RCC 7860 (cell line): ENCODE measurements around the gene RHOG.

Experiments used
- DNase-seq: peaks from one replicate; pipeline ENCODE4 v3.0.0-alpha.2; 2015; ENCODE audit warnings: low spot score
- FAIRE-seq: peaks from 2 replicates; lab custom pipeline; 2012; peaks lifted over from hg19 to GRCh38; lab: Jason Lieb, UNC

The RHOG gene

GRCh38 chr11:3781423-3781822 lies 59.3 kb downstream of the RHOG start:
- FAIRE-seq, result no peak

More at GRCh38 chr11:3781423-3781822, 59.3 kb downstream of the RHOG start:
- no peak for DNase-seq
